HS-27A (cell line): ENCODE results near the gene FARP1.
"Not testable (repeated sequence)": the region's sequence is repeated elsewhere in the genome, so short reads cannot be mapped to it uniquely, and the experiment has no call there.

Experiments
- DNase-seq: peaks from one replicate; pipeline ENCODE4 v3.0.0-alpha.2; 2012; ENCODE audit warnings: low read depth, missing footprints

Gene FARP1

DNA sequence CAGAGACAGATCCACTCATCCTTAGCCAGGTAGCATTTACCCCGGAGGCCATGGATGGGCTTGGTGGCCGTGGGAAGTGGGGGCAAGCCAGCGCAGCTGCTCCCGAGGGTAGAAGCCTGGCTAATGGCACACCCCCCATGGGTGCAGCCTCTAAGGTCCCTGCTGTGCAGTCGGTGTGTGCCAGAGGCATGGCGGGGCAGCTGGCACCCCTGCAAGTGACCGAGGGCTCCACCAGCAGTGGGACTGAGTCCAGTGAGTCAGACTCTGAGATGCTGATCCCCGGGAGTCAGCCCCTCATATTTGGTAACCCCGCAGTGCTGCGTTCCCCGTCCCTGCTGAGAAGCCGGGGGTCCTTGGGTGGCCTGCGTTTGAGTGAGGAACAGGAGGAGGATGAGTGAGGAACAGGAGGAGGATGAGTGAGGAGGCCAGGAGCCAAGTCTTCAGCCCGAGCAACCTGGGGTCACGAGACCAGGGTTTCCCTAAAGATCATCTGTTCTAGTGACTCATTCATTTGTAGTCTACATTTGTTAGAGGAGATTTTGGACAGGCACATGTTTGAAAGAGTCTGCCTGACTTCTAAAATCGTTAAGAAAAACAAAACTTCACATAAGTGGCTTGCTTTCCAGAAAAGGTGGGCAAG lies 253.3 kb downstream of the FARP1 start:
- no peak for DNase-seq

DNA sequence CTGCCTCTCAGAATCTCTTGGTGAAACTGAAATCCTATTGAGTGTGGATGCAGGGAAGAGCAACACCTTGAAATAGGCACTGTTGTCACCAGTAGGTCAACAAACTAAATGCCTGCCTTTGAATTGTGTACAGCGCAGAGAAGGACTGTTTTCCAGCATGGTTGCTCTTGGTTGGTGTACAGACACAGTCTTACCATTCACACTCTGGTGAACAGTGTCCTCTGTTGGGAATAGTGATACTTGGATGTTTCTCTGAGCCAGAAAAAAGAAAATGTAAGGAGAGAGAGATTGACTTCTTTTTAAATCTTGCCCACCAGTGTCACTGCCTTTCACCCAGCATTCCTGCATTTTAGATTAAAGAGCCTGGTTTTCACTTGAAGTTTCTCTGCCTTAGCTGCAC lies 254.3 kb downstream of the FARP1 start:
- no peak for DNase-seq

DNA sequence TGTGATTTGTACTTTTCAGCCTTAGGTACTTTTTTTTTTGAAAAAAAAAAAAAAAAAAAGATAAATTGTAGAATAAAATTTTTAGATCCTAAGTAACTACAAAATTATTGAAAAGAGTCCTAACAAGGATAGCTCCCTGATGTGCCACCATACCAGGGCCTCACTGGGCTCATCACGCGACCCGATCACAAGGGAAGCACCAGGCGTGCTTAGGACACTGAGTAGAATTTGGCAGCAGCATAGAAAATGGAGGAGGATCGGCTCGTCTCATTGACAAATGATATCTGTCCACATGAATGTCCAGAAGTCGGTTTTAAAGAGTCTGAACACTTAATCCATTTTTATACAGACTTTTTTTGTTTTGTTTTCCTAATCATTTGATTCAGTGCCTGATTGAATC lies 255.0 kb downstream of the FARP1 start:
- DNase-seq = no peak

DNA sequence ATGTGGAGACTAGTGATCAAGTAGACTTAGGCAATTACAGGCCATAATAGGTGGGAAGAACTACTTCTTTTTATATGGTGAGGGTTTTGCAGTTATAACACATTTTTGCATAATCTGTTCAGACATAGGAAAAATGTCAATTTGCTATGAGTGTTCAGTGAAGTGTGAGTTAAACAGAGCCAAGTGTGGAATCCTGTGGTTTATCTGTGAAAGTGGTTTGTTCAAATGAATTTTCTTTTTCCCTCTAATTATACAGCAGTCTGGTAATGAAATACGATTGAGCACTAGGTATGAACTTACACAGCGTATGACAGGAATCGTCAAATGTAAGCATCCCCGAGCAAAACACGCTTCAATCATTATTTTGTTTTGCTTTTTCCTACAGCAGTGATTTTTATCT lies 255.7 kb downstream of the FARP1 start:
- DNase-seq = no peak

DNA sequence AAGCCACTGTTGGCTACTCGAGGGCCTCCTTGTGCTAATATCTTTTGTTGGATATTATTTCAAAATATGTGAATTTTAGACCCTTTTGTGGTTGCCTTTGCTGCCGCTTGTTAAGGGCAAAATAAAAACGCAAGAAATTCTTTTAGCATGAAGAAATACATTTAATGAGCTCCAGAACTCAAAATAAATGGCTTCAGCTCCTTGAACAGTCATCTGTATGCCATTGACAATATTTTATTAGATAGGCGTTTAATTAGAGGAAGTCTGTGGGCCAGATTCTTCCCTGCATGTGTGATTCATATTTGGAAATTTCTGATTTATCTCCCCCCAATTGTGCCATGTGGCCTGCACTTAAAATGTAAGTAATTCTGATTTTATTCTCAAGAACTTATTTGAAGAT lies 256.9 kb downstream of the FARP1 start:
- no peak for DNase-seq

DNA sequence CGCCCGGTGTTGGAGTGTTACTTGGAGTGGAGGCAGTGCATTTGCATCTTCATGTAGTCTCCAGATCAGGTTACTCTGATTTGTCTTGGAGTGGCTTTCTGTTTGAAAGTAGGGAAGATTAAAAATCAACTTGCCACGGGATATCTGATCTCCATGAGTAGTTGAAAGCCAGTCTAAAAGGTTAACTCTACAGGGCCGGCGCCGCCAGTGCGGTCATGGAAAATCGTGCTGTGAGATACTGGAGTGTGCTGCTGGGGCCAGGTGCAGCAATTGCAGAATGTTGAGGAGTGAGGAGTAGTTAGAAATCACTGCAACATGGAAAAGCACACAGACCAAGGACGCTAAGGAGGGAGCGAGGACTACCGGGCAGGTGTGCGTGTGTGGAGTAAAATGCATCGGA lies 259.0 kb downstream of the FARP1 start:
- DNase-seq = no peak

DNA sequence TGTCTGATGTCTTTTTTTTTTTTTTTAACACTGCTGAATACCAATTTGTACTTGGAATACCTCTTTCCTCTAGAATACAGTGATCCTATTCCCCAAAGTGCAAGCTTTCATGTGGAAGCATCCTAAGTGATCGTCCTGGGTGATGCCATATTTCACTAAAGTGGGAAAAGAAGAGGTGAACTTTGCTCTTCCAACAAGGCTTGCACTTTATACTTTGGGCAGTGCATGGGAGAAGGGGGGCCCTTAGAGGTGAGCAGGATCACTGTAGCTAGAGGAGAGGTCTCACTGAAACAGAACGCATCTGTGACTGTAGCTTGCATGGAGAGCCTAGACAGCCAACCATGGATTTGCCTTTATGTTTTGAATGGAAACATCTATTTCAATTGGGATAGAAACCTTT lies 260.2 kb downstream of the FARP1 start:
- DNase-seq = no peak

DNA sequence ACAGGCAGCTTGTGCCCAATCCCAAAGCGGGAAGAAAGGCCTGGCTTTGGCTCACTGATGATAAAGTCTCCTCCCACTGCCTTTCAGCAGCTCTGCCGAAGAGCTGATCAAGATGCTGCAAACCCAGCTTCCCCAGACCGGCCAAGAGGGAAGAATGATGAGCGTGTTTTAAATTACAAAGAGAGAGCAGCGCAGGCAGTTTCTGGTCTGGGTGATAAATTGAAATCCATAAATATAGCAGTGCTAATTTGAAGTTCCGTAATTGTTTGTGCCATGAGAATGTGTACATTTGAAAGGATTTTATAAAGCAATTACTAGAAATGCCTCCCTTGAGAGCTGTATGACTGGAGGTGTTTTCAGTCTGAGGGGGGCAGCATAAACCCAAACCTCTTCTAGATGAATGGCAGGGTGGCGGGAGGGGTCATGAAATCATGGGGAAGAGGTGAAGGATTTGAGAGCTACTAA lies 262.2 kb downstream of the FARP1 start:
- DNase-seq = no peak

DNA sequence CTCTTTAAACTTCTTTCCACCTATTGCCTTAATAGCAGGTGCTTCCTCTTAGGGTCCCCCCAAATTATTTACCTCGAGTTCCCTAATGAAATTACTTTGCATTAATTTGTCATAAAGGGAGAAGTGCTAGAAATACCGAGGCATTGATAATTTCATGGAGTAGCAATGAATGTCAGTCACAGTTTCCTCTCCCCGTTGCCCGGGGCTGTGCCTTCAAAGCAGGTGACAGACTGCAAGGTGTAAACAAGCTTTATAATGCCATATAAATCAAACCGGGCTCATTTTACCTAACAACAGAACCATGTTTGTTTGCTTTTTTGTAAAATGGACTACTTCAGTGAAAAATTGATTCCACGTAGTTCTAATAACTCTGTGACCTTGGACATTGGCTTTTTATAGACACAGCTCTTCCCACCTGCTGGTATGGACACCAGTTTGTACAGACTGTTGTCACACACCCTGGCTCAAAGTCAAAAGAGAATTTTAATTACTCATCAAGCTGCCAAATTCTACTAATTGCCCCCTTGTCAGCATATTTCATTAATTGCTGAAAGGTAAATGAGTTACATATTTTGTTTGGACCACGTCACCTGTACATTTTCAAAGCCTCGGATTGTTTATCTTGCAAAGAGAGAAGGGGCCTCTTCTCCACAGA lies 262.9 kb downstream of the FARP1 start:
- no peak for DNase-seq

DNA sequence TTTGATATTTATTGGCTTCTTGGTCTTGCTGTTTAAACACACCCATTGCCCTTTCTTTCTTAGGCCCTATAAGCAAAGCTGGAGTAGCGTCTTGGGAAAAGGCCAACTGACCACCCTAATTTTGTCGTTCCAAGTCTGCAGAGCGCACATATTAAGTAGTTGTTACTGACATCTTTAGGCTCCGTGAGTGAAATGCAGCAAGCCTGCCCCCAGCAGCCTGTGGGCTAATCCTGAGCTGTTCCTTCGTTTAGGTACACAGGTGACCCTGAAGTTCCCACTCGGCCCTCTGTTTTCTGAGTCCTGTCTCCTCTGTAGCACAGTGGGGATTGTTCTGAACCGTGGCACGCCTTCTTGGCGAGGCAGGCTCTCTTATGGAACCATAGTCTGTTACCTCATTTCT lies 263.5 kb downstream of the FARP1 start:
- no peak for DNase-seq

DNA sequence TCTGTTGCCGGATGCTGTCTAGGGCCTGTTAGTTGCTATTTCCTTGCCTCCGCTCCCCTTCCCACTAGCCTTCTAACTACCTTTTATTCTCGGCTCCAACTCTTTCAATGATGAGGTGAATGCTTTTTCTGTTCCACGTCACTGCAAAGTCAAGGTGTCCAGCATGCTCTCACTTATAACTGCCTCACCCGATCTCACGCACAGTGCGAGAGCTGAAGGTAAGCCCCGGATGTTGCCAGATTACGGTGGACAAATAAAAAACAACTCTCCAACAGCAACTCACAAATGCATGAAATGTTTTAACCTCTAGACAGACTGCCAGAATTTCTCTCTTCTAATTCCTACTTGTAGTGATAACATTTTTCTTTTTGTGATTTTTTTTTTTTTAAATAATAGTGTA lies 264.1 kb downstream of the FARP1 start:
- no peak for DNase-seq

DNA sequence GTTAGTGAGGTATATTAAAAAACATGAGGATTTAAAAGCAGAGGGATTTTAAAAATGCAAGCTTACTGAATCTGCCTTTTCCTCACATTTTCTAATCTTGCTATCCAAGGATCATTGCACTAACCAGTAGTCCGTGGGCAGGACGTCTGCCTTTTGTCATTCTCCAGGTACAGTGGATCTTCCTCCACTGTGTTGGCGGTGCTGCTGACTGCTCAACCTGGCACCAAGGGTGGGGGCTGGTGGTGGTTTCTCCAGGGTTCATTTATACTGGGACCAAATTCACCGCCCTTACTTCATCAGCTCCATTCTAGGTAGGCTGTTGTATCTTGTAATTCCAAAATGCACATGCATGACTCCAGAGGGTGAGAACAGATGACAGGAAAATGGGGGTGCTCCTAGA lies 264.7 kb downstream of the FARP1 start:
- no peak for DNase-seq

DNA sequence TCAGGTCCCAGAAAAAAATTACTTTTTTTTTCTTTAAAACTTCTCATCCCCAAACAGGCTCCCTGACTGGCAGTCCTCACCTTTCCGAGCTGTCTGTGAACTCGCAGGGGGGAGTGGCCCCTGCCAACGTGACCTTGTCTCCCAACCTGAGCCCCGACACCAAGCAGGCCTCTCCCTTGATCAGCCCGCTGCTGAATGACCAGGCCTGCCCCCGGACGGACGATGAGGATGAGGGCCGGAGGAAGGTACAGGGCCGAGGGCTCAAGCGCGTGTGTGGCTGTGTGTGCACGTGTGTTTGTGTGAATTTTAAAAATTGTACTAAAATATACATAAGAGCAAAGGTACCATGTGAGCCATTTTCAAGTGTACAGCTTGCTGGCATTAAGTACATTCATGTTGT lies 266.4 kb downstream of the FARP1 start:
- DNase-seq = no peak

DNA sequence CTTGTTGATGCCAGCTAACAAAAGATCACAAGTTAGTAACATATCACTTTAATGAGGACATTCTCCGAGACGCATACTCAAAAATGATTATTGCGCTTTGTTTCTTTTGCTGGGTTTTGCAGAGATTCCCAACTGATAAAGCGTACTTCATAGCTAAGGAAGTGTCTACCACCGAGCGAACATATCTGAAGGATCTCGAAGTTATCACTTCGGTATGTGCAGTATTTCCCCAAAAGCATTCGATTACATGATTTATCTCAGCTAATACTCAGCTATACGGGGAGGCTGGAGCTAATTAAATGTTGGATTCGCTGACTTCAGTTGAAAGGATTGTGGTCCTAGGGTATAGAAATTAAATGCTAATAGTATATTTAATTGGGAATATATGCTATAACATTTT lies 267.7 kb downstream of the FARP1 start:
- no peak for DNase-seq

DNA sequence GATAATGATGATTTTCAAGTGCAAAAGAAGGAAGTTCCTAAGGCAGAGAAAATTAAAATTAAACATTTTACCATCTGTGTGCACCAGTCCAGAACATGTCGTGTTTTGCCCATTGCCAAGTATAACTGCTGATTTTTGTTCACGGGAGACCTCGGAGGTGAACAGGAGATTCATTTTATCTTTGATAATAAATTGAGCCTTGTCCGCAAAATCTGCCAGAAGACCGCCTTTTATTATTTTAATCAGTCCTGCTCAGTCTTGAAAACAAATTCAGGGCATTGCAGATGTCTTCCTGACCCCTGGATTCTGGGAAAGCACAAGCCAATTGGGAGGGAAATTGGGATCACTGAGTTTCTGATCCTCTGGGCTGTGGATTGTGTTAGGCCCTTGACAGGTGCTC lies 268.1 kb downstream of the FARP1 start:
- no peak for DNase-seq

DNA sequence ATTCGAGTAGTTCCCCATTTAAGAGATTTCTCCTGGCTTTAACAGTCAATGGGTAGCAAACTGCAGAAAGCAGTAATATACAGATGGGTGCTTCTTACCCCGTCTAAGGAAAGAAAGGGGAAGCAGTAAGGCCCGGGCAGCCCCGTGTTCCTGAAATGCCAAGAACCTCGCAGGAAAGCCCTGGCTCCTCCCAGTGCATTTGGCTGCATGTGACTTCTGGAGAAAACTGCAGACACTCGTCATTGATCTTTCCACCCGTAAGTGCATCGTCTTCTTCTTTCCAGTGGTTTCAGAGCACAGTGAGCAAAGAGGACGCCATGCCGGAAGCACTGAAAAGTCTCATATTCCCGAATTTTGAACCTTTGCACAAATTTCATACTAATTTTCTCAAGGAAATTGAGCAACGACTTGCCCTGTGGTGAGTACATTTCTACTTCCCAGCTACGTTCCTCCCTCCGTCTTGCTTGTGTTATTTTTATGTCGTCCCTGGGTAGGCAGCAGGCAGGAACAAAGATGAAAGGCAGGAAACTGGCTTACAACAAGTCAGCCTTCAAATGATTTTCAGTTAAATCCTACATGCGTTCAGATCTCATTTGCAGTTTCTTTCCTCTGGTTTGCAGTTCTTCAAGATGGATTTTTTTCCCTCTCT lies 268.8 kb downstream of the FARP1 start:
- no peak for DNase-seq

DNA sequence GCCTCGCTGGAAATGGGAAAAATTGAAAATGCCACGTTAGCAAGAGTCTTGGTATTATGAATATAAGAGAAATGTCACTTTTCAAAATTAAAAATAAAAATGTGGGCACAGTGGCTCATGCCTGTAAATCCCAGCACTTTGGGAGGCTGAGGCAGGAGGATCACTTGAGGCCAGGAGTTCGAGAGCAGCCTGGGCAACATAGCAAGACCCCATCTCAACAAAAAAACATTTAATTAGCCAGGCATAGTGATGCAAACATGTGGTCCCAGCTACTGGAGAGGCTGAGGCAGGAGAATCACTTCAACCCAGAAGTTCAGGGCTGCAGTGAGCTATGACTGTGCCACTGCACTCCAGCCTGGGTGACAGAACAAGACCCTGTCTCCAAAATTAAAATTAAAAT lies 270.4 kb downstream of the FARP1 start:
- not testable (repeated sequence) for DNase-seq

DNA sequence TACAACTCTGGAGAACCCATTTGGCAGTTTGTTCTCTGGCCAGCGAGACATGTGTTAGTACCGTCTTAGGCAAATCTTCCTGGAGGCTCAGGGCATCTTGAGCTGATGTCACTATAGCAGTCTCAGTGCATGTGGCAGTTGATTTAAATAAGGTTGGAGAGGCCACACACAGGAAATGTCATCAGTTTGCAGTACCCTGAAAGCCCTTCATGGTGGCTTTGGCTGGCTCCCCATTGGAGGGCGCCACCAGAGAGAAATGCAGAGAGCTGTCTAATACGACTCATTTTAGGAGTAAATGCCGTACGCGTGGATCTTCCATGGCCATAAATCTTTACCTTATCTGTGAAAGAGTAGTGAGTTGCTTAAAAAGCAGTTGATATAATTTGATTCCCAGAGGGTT lies 270.9 kb downstream of the FARP1 start:
- no peak for DNase-seq

DNA sequence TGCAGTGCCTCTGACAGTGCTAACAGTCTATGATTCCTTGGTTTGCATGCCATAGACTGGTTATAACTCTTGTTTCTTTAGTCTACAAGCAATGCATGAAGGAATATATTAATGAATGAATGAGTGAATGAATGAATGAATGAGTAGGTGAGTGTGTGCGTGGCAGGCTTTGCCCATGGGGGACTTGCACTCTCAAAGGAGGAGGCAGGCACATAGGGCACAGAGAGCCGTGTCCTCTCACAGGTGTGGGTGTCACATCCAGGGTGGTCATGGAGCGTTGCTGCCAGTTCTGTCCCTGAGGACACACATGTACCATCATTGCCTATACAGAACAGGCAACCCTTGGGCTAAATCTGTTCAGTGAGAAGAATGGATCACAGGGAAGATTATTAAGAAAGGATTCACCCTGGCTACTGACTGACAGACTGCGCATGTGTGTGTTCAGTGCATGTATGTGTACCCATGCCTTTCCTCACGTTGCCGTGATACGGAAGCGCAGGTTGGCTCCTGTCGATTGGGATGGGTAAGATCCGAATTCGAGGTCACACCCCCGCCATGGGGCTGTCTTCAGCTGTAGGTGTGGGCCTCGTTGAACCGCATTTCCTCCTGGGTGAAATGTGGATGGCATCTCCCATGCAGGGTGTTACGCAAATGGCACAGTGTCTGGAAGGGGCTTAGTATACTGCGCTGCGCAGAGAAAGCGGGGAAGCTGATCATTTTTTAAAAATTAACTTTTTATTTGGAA lies 272.6 kb downstream of the FARP1 start:
- no peak for DNase-seq

DNA sequence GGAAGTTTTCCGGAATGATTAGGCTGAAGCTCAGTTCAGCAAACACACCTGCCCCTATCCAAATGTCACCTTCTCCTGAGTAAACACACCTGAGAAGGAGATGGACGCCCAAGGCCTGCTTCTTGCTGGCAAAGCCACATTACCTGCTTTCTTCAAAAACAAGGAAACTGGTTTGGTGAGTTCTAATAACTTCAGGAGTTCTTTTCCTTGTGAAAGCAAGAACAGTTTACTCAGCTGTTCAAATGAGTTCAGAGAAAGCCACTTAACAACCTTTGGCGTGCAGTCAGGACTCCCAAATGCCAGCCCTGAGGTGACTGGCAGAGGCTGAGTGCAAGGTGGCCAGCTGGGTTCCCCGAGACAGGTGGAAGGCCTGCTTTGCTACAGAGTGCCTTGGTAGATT lies 273.5 kb downstream of the FARP1 start:
- DNase-seq = no peak

DNA sequence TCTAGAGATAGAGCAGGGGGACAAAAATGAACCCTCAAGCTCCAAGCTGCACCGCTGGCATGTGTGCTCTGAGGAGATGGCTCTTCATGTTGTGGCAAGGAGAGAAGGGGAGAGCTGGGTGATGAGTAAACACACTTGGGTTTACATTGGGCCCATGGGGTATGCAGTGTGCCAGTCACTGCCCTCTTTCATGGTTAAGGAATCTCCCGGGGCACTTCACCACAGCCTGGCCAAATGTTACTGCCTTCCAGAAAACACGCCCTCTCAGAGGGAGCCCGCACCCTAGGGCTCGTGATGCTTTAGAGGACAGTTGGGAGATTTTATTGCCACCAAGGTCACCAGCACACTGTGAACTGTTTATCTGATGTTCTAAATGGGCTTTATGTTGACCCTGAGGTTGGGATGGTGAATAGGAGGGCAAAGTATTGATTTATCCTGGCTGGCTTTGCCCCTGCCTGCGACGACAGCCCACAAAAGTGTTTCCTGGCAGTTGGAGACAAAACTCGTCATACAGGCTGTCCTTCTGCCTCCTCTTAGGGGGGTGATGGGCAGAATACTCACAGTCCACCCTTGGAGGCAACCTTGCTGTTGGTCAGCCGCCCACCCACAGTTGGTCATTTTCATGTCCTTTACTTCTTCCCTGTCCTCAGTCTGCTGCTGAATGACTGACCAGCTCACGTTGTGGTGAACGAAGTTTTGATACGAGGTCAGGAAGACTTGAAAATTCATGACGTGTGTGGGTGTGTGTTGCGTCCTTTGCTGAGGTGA lies 277.1 kb downstream of the FARP1 start:
- no peak for DNase-seq

DNA sequence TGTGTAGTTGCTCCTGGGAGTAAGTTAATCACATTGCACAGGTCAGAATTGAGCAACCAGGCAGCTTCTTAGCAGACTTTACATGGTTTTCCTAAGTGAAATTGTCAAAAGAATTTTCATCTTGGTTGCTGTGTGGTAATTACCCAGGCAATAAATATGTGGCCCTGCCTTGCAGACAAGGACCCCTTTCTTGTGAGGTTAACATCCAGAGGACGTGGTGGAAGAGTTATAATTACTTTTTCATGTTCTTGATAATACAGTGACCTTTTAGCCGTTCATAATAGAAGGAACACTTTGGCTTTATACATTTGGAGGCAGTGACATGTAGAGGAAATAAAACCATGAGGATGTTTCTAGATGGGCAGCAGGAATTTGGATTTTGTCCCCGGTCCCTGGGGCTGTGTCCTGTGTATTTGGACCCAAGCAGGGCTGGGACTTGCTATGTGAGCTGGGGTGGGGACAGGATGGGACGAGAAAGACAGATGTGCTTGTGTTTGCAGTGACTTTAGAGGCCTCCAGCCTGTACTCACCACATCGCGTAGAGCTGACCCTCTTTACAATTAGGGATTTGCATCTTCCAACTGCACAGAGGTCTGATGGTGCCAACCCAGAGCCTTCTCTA lies 277.8 kb downstream of the FARP1 start:
- no peak for DNase-seq
